PC-3 (cell line): Measurements from ENCODE around the gene PIK3R2. TPM values are rescaled to one million over a fixed set of nuclear protein-coding genes. Genes with fewer than 3 reads are reported as not detected.

Source experiments
- ATAC-seq: fragments of 200-7000 bp; cut with Tn5 transposase; 2 replicates; pipeline ENCODE4 v1.9.1; 2020; ENCODE audit warnings: mild to moderate bottlenecking, moderate library complexity
- BruUV-seq: library from RNA; stranded (reverse); fragments of 400-500 nt; replicated peaks from 2 replicates; lab custom pipeline; 2021; lab: Mats Ljungman, UMichigan
- CTCF ChIA-PET: fragments of 300-600 bp; sonication (Branson Sonifier 250); formaldehyde crosslinking; loops from one replicate; lab custom pipeline; 2022; ENCODE audit warnings: antibody characterized with exemption; lab: Charles Lee
- POLR2A ChIA-PET: fragments of 300-600 bp; sonication (Branson Sonifier 250); formaldehyde crosslinking; loops from one replicate; lab custom pipeline; 2022; ENCODE audit warnings: antibody characterized with exemption; ENCODE audit not compliant: unreplicated experiment; lab: Charles Lee
- DNase-seq: peaks from one replicate; pipeline ENCODE4 v3.0.0-alpha.2; 2015
- H2AFZ ChIP-seq: fragments of 300-600 bp; sonication (generic); 2 replicates; pipeline ENCODE4 v1.6.0; 2016; ENCODE audit warnings: antibody characterized with exemption, low read length
- H3F3A ChIP-seq: fragments of 300-600 bp; sonication (generic); one replicate; pipeline ENCODE4 v1.6.0; 2017; ENCODE audit warnings: antibody characterized with exemption, low read length, control low read depth, mild to moderate bottlenecking; ENCODE audit not compliant: unreplicated experiment
- H3K27ac ChIP-seq: fragments of 300-600 bp; sonication (generic); 2 replicates; pipeline ENCODE4 v1.5.1; 2016; ENCODE audit warnings: mild to moderate bottlenecking, low read length
- H3K27me3 ChIP-seq: fragments of 300-600 bp; sonication (generic); 2 replicates; pipeline ENCODE4 v1.6.1; 2016; ENCODE audit warnings: low read length, mixed read lengths
- H3K36me3 ChIP-seq: fragments of 300-600 bp; sonication (generic); 2 replicates; pipeline ENCODE4 v1.6.1; 2016; ENCODE audit warnings: low read depth, mixed run types, low read length, mixed read lengths
- H3K4me1 ChIP-seq: fragments of 300-600 bp; sonication (generic); 2 replicates; pipeline ENCODE4 v1.5.1; 2016; ENCODE audit warnings: low read length; ENCODE audit not compliant: insufficient read depth
- H3K4me2 ChIP-seq: fragments of 300-600 bp; sonication (generic); 2 replicates; pipeline ENCODE4 v1.6.0; 2016; ENCODE audit warnings: low read length
- H3K4me3 ChIP-seq: fragments of 300-600 bp; sonication (generic); 2 replicates; pipeline ENCODE4 v1.5.1; 2016; ENCODE audit warnings: mild to moderate bottlenecking, low read length, mixed read lengths
- H3K79me2 ChIP-seq: fragments of 300-600 bp; sonication (generic); 2 replicates; pipeline ENCODE4 v1.6.1; 2017; ENCODE audit warnings: low read length, mixed read lengths
- H3K9ac ChIP-seq: fragments of 300-600 bp; sonication (generic); 2 replicates; pipeline ENCODE4 v1.6.0; 2016; ENCODE audit warnings: mild to moderate bottlenecking, low read length
- H3K9me2 ChIP-seq: fragments of 300-600 bp; sonication (generic); replicated peaks from 2 replicates; pipeline ENCODE4 v1.6.1; 2016; ENCODE audit warnings: mixed run types, low read length, mixed read lengths
- H3K9me3 ChIP-seq: fragments of 300-600 bp; sonication (generic); 2 replicates; pipeline ENCODE4 v1.6.1; 2016; ENCODE audit warnings: low read length, mixed read lengths
- H4K20me1 ChIP-seq: fragments of 300-600 bp; sonication (generic); 2 replicates; pipeline ENCODE4 v1.6.1; 2016; ENCODE audit warnings: low read length, mixed read lengths
- CTCF ChIP-seq: fragments of 300-600 bp; sonication (generic); conservative IDR thresholded peaks from 2 replicates; pipeline ENCODE4 v1.5.1; 2017; ENCODE audit warnings: antibody characterized with exemption, low read depth, mild to moderate bottlenecking, low read length
- EZH2 ChIP-seq: fragments of 300-600 bp; sonication (generic); IDR thresholded peaks from one replicate; pipeline ENCODE4 v1.6.1; 2017; ENCODE audit warnings: antibody characterized with exemption, mild to moderate bottlenecking, low read length; ENCODE audit not compliant: unreplicated experiment
- EZH2phosphoT487 ChIP-seq: fragments of 300-600 bp; sonication (generic); IDR thresholded peaks from 2 replicates; pipeline ENCODE4 v1.6.1; 2018; ENCODE audit warnings: mild to moderate bottlenecking, antibody characterized with exemption, low read length, borderline replicate concordance
- intact Hi-C: fragments of 100-400 bp; cut with micrococcal nuclease; formaldehyde crosslinking; loops from 2 replicates; pipeline ENCODE4 v1.9.0; 2023
- total RNA-seq: library from RNA; depleted of rRNA; stranded (reverse); fragments of >200 nt; gene quantifications from 2 replicates; pipeline ENCODE4 v1.2.3, GENCODE V29; 2014

PIK3R2 gene
- total RNA-seq, 1 experiment from 2014 or later, result 15.8 TPM

DNA sequence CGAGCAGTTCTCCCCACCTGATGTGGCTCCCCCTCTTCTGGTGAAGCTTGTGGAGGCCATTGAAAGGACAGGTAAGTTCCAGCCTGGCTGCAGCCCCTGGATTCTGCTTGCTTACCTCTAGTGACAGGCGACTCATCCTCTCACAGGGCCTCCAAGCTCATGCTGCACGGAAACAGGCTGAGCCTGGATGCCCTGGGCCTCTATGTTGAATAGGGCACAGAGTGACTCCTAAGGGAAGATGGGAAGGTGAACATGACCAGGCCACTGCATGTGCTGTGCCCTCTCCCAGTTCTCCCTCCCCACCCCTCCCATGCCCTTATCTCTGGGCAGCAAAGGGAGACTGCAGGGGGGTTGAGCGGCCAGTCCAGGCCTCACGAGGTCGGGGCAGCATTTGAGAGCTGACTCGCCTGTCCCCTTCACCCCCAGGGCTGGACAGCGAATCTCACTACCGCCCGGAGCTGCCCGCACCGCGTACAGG, 7.6 kb downstream of the PIK3R2 start:
- peaks cover 9% of the 10 kb centered on the region; the same call in 1 of the 2 replicates for H3K4me1 ChIP-seq
- CTCF ChIA-PET, result interaction anchor here (0.6 kb wide), 1 partner anchor 42 kb away, joined by 3 read pairs; no protein-coding TSS in a partner anchor

DNA sequence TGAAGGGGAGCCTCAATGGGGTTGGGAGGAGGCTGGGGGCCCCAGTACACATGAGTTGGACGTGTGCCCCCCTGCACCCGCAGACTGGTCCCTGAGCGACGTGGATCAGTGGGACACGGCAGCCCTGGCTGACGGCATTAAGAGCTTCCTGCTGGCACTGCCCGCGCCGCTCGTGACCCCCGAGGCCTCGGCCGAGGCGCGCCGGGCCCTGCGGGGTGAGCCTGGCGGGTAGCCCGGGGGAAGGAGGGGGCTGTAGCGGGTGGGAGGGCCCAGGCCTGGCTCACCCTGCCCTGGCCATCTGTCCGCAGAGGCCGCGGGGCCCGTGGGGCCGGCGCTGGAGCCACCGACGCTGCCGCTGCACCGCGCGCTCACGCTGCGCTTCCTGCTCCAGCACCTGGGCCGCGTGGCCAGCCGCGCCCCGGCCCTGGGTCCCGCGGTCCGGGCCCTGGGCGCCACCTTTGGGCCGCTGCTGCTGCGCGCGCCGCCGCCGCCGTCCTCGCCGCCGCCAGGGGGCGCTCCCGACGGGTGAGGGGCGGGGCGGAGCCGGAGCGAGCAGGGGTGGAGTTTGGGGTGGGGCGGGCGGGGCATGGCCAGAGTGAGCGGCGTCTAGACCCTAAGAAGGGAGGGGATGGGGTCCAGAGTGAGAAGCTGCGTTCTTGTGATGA, 8.1 kb downstream of the PIK3R2 start:
- Histone ChIP-seq H3K79me2 (0 out of 2 replicates have a peak, but pooled peaks cover 4% of the 10 kb centered on the region), H3K9me2 (no peaks in the 10 kb centered on the region), H3K4me1 (peaks cover 9% of the 10 kb centered on the region; the same call in 1 of the 2 replicates), H3K36me3 (peaks cover 13% of the 10 kb centered on the region; the same call in 1 of the 2 replicates), H2AFZ (0 out of 2 replicates have a peak overlapping the region, but pooled peaks have one; percentile 42), H3K9me3 (no peaks in the 10 kb centered on the region), H3K4me3 (no peak overlapping the region), H4K20me1 (no peaks in the 10 kb centered on the region; the same call in 1 of the 2 replicates), H3K27ac (no peak overlapping the region), H3K27me3 (no peaks in the 10 kb centered on the region), H3K4me2 (peak overlapping the region; percentile 54), H3K9ac (peak overlapping the region; percentile 38), H3F3A (no peaks in the 10 kb centered on the region)
- intact Hi-C loops, result no loop called here
- DNase-seq (peak; percentile 78), ATAC-seq (peak; percentile 89)
- ChIA-PET CTCF (interaction anchor here (0.6 kb wide), 1 partner anchor 108 kb away, joined by 4 read pairs; no protein-coding TSS in a partner anchor), POLR2A (no interaction called here)
- no TSS peak for BruUV-seq
- TF ChIP-seq EZH2 (no peak), CTCF (no peak), EZH2phosphoT487 (no peak)

More for the DNA sequence above, 7.6 kb downstream of the PIK3R2 start:
- Histone ChIP-seq H3K79me2 (peaks cover 8% of the 10 kb centered on the region; the same call in 1 of the 2 replicates), H3K9me2 (no peaks in the 10 kb centered on the region), H3K4me3 (no peak overlapping the region), H2AFZ (0 out of 2 replicates have a peak overlapping the region, but pooled peaks have one; percentile 42), H3K4me2 (peak overlapping the region; percentile 54), H3K27me3 (no peaks in the 10 kb centered on the region), H3K36me3 (peaks cover 13% of the 10 kb centered on the region; the same call in 1 of the 2 replicates), H4K20me1 (no peaks in the 10 kb centered on the region; the same call in 1 of the 2 replicates), H3K9me3 (no peaks in the 10 kb centered on the region), H3K27ac (no peak overlapping the region), H3K9ac (peak overlapping the region; percentile 38), H3F3A (no peaks in the 10 kb centered on the region)
- no TSS peak for BruUV-seq
- DNase-seq (no peak), ATAC-seq (peak; percentile 35)
- TF ChIP-seq EZH2 (no peak), EZH2phosphoT487 (no peak), CTCF (no peak)
- intact Hi-C loops, result no loop called here
- POLR2A ChIA-PET, result no interaction called here

GRCh38 chr19:18161636-18162002, 8.7 kb downstream of the PIK3R2 start:
- POLR2A ChIA-PET, result no interaction called here
- intact Hi-C loops, result no loop called here
- peaks cover 8% of the 10 kb centered on the region; the same call in 1 of the 2 replicates for H3K36me3 ChIP-seq

More at GRCh38 chr19:18161636-18162002, 8.7 kb downstream of the PIK3R2 start:
- Histone ChIP-seq H4K20me1 (no peaks in the 10 kb centered on the region), H3K79me2 (0 out of 2 replicates have a peak, but pooled peaks cover 3% of the 10 kb centered on the region), H3F3A (no peaks in the 10 kb centered on the region), H3K4me2 (no peak overlapping the region), H3K4me1 (peaks cover 8% of the 10 kb centered on the region; the same call in 1 of the 2 replicates), H2AFZ (no peak overlapping the region), H3K9me3 (no peaks in the 10 kb centered on the region), H3K27me3 (no peaks in the 10 kb centered on the region), H3K9me2 (no peaks in the 10 kb centered on the region), H3K9ac (no peak overlapping the region), H3K4me3 (no peak overlapping the region), H3K27ac (no peak overlapping the region)
- CTCF ChIA-PET, result no interaction called here
- ATAC-seq, result no peak; the same call in 1 of the 2 replicates
- no peak for TF ChIP-seq EZH2phosphoT487
- no peak for TF ChIP-seq EZH2
- no peak for TF ChIP-seq CTCF
- no TSS peak for BruUV-seq
- no peak for DNase-seq
